Measurements from ENCODE around the gene OGFOD2. TPM values are rescaled to one million over a fixed set of nuclear protein-coding genes. Genes with fewer than 3 reads are reported as not detected.

OGFOD2 gene
- total RNA-seq, 1 donor from 2014 or later: 18.1 TPM

DNA sequence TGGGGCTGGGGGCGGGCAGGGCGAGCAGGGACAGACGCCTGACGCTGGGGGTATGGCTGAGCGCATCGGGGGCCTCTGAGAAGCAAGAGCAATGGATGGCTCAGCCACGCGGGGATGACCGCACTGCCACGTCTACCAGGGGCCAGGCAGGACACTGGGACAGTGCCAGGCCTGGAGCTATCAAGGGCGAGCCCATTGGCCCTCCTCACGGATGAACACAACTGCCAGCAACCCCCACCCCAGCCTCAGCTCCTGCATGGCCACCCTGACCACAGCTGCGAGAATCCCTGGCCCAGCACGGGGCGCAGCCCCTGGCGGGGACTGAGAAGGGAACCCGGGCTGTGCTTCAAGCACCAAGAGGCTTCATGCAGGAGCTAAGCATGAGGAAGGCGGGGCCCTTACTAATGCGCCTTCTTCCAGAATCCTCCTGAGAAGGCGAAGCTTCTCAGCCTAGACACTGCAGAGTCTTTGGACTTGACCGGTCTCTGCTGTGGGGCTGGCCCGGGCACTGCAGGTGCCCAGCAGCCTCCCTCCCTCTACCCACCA lies 14.9 kb downstream of the OGFOD2 start:
- no peaks in the 10 kb centered on the region for H3K9me3 Mint-ChIP-seq
- peaks cover 5% of the 10 kb centered on the region for H3K4me1 Mint-ChIP-seq
- H3K4me3 Mint-ChIP-seq: no peak overlapping the region
- H3K27me3 Mint-ChIP-seq (ENCODE audit: low read depth): no peaks in the 10 kb centered on the region
- no peak for DNase-seq (ENCODE audit: low read depth, low spot score)
- H3K27ac Mint-ChIP-seq (ENCODE audit: unreplicated experiment): no peak overlapping the region
- TF ChIP-seq, protein P1, sequence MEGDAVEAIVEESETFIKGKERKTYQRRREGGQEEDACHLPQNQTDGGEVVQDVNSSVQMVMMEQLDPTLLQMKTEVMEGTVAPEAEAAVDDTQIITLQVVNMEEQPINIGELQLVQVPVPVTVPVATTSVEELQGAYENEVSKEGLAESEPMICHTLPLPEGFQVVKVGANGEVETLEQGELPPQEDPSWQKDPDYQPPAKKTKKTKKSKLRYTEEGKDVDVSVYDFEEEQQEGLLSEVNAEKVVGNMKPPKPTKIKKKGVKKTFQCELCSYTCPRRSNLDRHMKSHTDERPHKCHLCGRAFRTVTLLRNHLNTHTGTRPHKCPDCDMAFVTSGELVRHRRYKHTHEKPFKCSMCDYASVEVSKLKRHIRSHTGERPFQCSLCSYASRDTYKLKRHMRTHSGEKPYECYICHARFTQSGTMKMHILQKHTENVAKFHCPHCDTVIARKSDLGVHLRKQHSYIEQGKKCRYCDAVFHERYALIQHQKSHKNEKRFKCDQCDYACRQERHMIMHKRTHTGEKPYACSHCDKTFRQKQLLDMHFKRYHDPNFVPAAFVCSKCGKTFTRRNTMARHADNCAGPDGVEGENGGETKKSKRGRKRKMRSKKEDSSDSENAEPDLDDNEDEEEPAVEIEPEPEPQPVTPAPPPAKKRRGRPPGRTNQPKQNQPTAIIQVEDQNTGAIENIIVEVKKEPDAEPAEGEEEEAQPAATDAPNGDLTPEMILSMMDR (conservative IDR thresholded peaks at IDR 0.05): no peak
- H3K36me3 Mint-ChIP-seq (ENCODE audit: low read depth): no peaks in the 10 kb centered on the region

DNA sequence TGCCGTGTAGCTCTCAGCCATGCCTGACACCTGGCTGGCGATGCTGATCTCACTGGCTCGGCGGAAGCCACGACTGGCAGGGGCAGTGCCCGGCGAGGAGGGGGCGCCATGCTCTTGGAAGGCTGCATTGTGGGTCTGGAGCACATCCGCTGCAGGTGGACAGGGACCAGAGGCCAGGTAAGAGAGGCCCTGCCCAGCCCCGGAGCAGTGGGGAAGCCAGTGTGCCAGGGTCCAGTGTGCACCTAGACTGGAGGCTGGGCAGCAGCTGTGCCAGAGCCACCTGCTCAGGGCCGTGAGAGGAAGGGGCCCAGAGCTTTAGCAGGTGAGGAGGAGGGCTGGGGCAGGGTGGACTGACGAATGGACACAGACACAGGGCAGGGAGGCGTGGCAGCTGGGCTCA lies 15.5 kb downstream of the OGFOD2 start:
- H3K9me3 Mint-ChIP-seq: no peaks in the 10 kb centered on the region
- H3K4me1 Mint-ChIP-seq: no peaks in the 10 kb centered on the region
- no peaks in the 10 kb centered on the region for H3K36me3 Mint-ChIP-seq (ENCODE audit: low read depth)
- no peak overlapping the region for H3K27ac Mint-ChIP-seq (ENCODE audit: unreplicated experiment)
- no peak overlapping the region for H3K4me3 Mint-ChIP-seq
- TF ChIP-seq, protein P1 (conservative IDR thresholded peaks at IDR 0.05): no peak
- DNase-seq (ENCODE audit: low read depth, low spot score): no peak
- no peaks in the 10 kb centered on the region for H3K27me3 Mint-ChIP-seq (ENCODE audit: low read depth)

DNA sequence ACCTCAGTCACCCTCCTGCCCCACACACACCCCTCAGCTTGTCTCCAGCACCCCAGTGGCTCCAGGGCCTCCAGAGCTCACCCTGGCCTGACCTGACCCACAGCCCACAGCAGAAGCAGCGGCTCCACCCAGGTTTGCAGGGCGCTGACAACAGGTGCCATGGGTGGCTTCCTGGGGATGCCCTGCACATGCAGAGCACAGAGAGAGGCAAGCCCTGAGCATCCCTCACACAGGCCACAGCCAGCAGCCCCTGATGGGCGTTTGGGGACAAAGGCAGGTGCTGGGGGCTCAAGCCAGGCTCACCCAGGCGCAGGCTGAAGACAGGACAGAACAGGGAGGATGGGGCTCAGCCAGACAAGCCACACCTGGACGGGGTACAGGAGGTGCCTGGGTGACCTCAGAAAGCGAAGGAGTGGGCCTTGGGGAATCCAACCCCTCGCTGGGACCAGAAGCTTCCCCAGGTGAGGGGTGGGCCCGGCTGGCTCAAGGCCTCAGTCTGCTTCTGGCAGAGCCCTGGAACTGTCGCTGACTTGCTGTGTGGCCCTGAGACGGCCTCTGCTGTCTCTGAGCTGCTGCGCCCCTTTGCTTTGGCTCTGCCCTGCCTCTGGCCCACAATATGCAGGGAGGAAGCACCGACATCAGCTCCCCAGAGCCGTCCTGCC lies 16.0 kb downstream of the OGFOD2 start:
- Mint-ChIP-seq H3K9me3 (no peaks in the 10 kb centered on the region), H3K27me3 (ENCODE audit: low read depth) (no peaks in the 10 kb centered on the region), H3K4me3 (no peak overlapping the region), H3K4me1 (no peaks in the 10 kb centered on the region), H3K27ac (ENCODE audit: unreplicated experiment) (no peak overlapping the region), H3K36me3 (ENCODE audit: low read depth) (no peaks in the 10 kb centered on the region)
- TF ChIP-seq, protein P1 (conservative IDR thresholded peaks at IDR 0.05): no peak
- DNase-seq (ENCODE audit: low read depth, low spot score): no peak

DNA sequence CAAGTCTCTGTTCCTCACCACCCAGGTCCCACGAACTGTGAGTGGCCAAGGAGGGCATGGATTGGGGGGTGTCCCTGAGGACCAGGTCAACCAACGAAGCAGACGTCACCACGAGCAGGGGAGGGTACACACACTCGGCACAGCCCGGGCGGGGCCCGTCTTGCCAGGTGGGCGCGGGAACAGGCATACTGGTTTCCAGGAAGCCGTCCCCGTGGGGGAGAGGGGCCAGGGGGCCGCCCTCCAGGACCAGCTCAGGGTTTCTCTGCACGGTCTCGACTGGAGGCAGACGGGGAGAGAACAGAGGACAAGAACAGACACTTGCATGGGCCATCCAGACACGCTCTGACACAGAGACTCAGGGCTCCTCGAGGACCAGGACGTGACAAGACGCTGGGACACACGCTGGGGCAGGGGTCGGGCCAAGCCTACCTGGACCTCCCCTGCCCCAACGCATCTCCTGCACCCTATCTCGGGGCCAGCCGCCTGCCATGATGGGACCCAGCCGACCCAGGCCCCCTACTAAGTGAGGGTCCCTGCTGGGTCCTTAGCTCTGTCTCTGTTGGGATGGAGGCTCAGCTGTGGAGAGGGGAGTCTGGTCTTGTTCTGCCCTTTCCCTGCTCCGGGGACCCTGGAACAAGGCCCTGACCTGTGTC lies 16.7 kb downstream of the OGFOD2 start:
- TF ChIP-seq, protein P1 (conservative IDR thresholded peaks at IDR 0.05): no peak
- no peaks in the 10 kb centered on the region for H3K36me3 Mint-ChIP-seq (ENCODE audit: low read depth)

DNA sequence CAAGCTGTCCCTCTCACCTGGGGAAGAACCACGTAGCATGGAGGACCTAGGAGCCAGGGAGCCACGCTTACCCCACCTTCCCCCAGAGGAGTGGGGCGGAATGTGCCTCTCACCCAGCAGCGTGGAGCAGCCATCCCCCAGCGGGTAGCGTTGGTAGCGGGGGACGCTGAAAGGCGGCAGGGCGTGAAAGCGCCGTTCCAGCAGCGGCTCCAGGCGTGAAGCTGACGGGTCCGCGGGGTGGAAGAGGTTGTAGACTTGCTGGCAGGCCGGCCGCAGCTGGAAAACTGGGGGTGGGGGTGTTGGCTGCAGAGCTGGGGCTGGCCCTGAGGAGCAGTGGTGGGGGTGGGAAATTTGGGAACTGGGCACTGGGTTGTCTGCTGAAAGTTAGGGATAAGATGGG lies 17.3 kb downstream of the OGFOD2 start:
- Mint-ChIP-seq H3K36me3 (ENCODE audit: low read depth) (no peaks in the 10 kb centered on the region), H3K27ac (ENCODE audit: unreplicated experiment) (no peak overlapping the region), H3K27me3 (ENCODE audit: low read depth) (no peaks in the 10 kb centered on the region), H3K4me1 (no peaks in the 10 kb centered on the region), H3K4me3 (no peak overlapping the region), H3K9me3 (no peaks in the 10 kb centered on the region)
- no peak for DNase-seq (ENCODE audit: low read depth, low spot score)
- TF ChIP-seq, protein P1 (conservative IDR thresholded peaks at IDR 0.05): no peak

More for the DNA sequence above, 16.7 kb downstream of the OGFOD2 start:
- H3K27me3 Mint-ChIP-seq (ENCODE audit: low read depth): no peaks in the 10 kb centered on the region
- peak overlapping the region; percentile 71 for H3K27ac Mint-ChIP-seq (ENCODE audit: unreplicated experiment)
- H3K4me1 Mint-ChIP-seq: no peaks in the 10 kb centered on the region
- no peak overlapping the region for H3K4me3 Mint-ChIP-seq
- H3K9me3 Mint-ChIP-seq: no peaks in the 10 kb centered on the region
- no peak for DNase-seq (ENCODE audit: low read depth, low spot score)
